ENCODE measurements around the gene RAB6B. TPM values are rescaled to one million over a fixed set of nuclear protein-coding genes. Genes with fewer than 3 reads are reported as not detected.

RAB6B gene
- polyA plus RNA-seq, 1 donor (not counting 4 experiments of a cell fraction or from before 2014, with no cell fraction given), result 2.2 TPM

DNA sequence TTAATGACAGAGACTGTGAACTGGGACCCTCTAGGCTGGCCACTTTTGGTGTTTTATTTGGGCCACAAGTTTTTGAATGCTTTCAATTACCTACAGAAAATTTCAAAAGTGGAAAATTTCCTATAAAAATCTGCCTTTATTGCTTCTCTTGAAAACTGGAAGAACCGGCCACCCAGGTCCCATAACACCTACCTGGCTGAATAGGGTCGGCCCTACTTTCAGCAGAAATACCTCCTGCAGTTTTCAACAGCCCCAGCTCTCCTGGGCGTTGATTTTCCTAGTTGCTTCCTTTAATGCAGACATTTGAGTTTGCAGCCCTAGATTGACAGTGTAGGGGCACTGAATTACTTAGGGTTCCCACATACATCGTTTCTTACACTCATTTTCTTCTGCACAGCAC, 90.8 kb downstream of the RAB6B start:
- peak overlapping the region; percentile 30 for H3K9ac ChIP-seq (ENCODE audit: control insufficient read depth, extremely low read depth, insufficient read depth, low read length)
- no peaks in the 10 kb centered on the region for H3K9me3 ChIP-seq (ENCODE audit: control insufficient read depth, low read depth, low read length)
- DNase-seq (ENCODE audit: low read depth, low spot score) (no peak), FAIRE-seq (no peak)
- H3K79me2 ChIP-seq (ENCODE audit: control insufficient read depth, insufficient read depth, low read length), result peaks cover 17% of the 10 kb centered on the region
- TF ChIP-seq EZH2 (IDR thresholded peaks at IDR 0.05; ENCODE audit: low read length), result no peak
- TF ChIP-seq, protein P1, sequence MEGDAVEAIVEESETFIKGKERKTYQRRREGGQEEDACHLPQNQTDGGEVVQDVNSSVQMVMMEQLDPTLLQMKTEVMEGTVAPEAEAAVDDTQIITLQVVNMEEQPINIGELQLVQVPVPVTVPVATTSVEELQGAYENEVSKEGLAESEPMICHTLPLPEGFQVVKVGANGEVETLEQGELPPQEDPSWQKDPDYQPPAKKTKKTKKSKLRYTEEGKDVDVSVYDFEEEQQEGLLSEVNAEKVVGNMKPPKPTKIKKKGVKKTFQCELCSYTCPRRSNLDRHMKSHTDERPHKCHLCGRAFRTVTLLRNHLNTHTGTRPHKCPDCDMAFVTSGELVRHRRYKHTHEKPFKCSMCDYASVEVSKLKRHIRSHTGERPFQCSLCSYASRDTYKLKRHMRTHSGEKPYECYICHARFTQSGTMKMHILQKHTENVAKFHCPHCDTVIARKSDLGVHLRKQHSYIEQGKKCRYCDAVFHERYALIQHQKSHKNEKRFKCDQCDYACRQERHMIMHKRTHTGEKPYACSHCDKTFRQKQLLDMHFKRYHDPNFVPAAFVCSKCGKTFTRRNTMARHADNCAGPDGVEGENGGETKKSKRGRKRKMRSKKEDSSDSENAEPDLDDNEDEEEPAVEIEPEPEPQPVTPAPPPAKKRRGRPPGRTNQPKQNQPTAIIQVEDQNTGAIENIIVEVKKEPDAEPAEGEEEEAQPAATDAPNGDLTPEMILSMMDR (optimal IDR thresholded peaks at IDR 0.05 in 1 of 3, IDR thresholded peaks at IDR 0.05 in 1 of 3, conservative IDR thresholded peaks at IDR 0.05 in 1 of 3; ENCODE audit: extremely low read depth in 1 of 3, insufficient read depth in 2 of 3, low read length in 3 of 3), result no peak
- peaks cover 2 to 6% of the 10 kb centered on the region in 2 experiments for H3K36me3 ChIP-seq (ENCODE audit: control insufficient read depth in 2 of 2, extremely low read depth in 1 of 2, insufficient read depth in 2 of 2, low read length in 2 of 2)
- peak overlapping the region; percentile 76 for H2AFZ ChIP-seq (ENCODE audit: control insufficient read depth, low read length)
- peak overlapping the region in 2 of 3 experiments; percentile 96 to 98 for H3K4me3 ChIP-seq (ENCODE audit: control insufficient read depth in 2 of 3, extremely low read depth in 1 of 3, insufficient read depth in 2 of 3, low read depth in 1 of 3, low read length in 3 of 3)
- no peaks in the 10 kb centered on the region for H3K9me1 ChIP-seq (ENCODE audit: control insufficient read depth, extremely low read depth, insufficient read depth, low read length)
- no peaks in the 10 kb centered on the region for H3K27me3 ChIP-seq (ENCODE audit: control insufficient read depth, extremely low read depth, insufficient read depth, low read length)
- H3K4me2 ChIP-seq (ENCODE audit: control insufficient read depth, extremely low read depth, insufficient read depth, low read depth, low read length), result peak overlapping the region; percentile 97
- no peaks in the 10 kb centered on the region for H4K20me1 ChIP-seq (ENCODE audit: control insufficient read depth, extremely low read depth, insufficient read depth, low read length)
- dilution Hi-C loops (cut with MboI; ENCODE audit: extremely low pct_ligation_motif_present, low sequenced_read_pairs), result no loop called here
- H3K4me1 ChIP-seq (ENCODE audit: control insufficient read depth, extremely low read depth, insufficient read depth, low read length), result peaks cover 13% of the 10 kb centered on the region
- peak overlapping the region; percentile 16 for H3K27ac ChIP-seq (ENCODE audit: control insufficient read depth, insufficient read depth, low read length)

DNA sequence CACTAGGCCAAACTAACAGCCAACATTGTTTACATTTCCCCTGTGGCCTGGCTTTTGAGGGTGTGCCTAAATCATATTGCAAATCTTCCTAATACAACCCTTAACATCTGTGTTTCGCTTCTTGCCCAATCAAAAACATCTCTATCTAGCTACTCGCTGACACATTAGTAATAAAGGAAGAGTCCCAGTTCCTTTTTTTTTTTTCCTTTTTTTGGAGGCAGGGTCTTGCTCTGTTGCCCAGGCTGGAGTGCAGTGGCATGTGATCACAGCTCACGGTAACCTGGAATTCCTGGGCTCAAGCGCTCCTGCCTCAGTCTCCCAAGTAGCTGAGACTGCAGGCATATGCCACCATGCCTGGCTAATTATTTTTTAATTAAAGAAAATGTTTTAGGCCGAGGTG, 92.2 kb downstream of the RAB6B start:
- H3K27ac ChIP-seq (ENCODE audit: control insufficient read depth, insufficient read depth, low read length), result no peak overlapping the region
- no peak for TF ChIP-seq EZH2 (IDR thresholded peaks at IDR 0.05; ENCODE audit: low read length)
- TF ChIP-seq, protein P1 (optimal IDR thresholded peaks at IDR 0.05 in 1 of 3, IDR thresholded peaks at IDR 0.05 in 1 of 3, conservative IDR thresholded peaks at IDR 0.05 in 1 of 3; ENCODE audit: extremely low read depth in 1 of 3, insufficient read depth in 2 of 3, low read length in 3 of 3), result no peak
- no peak overlapping the region for H2AFZ ChIP-seq (ENCODE audit: control insufficient read depth, low read length)
- no peak overlapping the region for H3K4me3 ChIP-seq (ENCODE audit: control insufficient read depth in 2 of 3, extremely low read depth in 1 of 3, insufficient read depth in 2 of 3, low read depth in 1 of 3, low read length in 3 of 3)
- peaks cover 15% of the 10 kb centered on the region for H3K4me1 ChIP-seq (ENCODE audit: control insufficient read depth, extremely low read depth, insufficient read depth, low read length)
- no peaks in the 10 kb centered on the region for H3K9me3 ChIP-seq (ENCODE audit: control insufficient read depth, low read depth, low read length)
- H3K79me2 ChIP-seq (ENCODE audit: control insufficient read depth, insufficient read depth, low read length), result peaks cover 17% of the 10 kb centered on the region
- no peak for DNase-seq (ENCODE audit: low read depth, low spot score)
- no peak overlapping the region for H3K4me2 ChIP-seq (ENCODE audit: control insufficient read depth, extremely low read depth, insufficient read depth, low read depth, low read length)
- no peaks in the 10 kb centered on the region for H3K36me3 ChIP-seq (ENCODE audit: control insufficient read depth in 2 of 2, extremely low read depth in 1 of 2, insufficient read depth in 2 of 2, low read length in 2 of 2)
- no peak overlapping the region for H3K9ac ChIP-seq (ENCODE audit: control insufficient read depth, extremely low read depth, insufficient read depth, low read length)
- H4K20me1 ChIP-seq (ENCODE audit: control insufficient read depth, extremely low read depth, insufficient read depth, low read length), result no peaks in the 10 kb centered on the region
- H3K9me1 ChIP-seq (ENCODE audit: control insufficient read depth, extremely low read depth, insufficient read depth, low read length), result no peaks in the 10 kb centered on the region
- dilution Hi-C loops (cut with MboI; ENCODE audit: extremely low pct_ligation_motif_present, low sequenced_read_pairs), result no loop called here
- no peaks in the 10 kb centered on the region for H3K27me3 ChIP-seq (ENCODE audit: control insufficient read depth, extremely low read depth, insufficient read depth, low read length)
- no peak for FAIRE-seq
